ENCODE data around the gene IFI27L1. TPM values are rescaled to one million over a fixed set of nuclear protein-coding genes. Genes with fewer than 3 reads are reported as not detected.

IFI27L1 gene
- total and polyA plus RNA-seq, 2 donors (not counting 1 experiment from before 2014, with no cell fraction given): 14.4 to 20.3 TPM

DNA sequence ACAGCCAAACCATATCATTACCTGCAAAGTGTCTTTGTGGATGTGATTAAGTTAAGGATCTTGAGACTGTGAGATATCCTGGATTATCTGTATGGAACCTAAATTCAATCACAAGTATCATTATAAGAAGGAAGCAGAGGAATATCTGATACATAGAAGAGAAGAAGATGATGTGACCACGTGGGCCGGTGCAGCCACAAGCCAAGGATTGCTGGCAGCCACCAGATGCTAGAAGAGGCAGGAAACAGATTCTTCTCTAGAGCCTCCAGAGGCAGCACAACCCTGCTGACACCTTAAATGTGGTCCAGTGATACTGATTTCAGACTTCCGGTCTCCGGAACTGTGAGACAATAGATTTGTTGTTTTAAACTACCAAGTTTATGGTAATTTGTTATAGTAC is 54.4 kb downstream of the IFI27L1 start:
- Histone ChIP-seq H3K36me3 (ENCODE audit: control insufficient read depth, insufficient read depth, low read length) (no peaks in the 10 kb centered on the region), H3K79me2 (ENCODE audit: control insufficient read depth, insufficient read depth, low read length) (no peaks in the 10 kb centered on the region), H3K27me3 (ENCODE audit: control insufficient read depth, insufficient read depth, low read length) (no peaks in the 10 kb centered on the region), H3K4me3 (replicated peaks in 1 of 4; ENCODE audit: control extremely low read depth in 1 of 4, insufficient read depth in 1 of 4, low read depth in 3 of 4, low read length in 4 of 4) (no peak overlapping the region), H3K27ac (ENCODE audit: insufficient read depth, low read length) (no peak overlapping the region), H3K4me2 (ENCODE audit: extremely low read depth, insufficient read depth, low read length) (no peak overlapping the region), H3K4me1 (ENCODE audit: control insufficient read depth, extremely low read depth, insufficient read depth, low read length) (no peaks in the 10 kb centered on the region), H4K20me1 (ENCODE audit: control insufficient read depth, extremely low read depth, insufficient read depth, low read length) (no peaks in the 10 kb centered on the region), H3K9me3 (ENCODE audit: control insufficient read depth, insufficient read depth, low read depth, low read length) (no peaks in the 10 kb centered on the region), H3K9ac (ENCODE audit: insufficient read depth, low read length) (no peak overlapping the region), H2AFZ (ENCODE audit: low read length) (no peak overlapping the region)
- TF ChIP-seq, protein P1, sequence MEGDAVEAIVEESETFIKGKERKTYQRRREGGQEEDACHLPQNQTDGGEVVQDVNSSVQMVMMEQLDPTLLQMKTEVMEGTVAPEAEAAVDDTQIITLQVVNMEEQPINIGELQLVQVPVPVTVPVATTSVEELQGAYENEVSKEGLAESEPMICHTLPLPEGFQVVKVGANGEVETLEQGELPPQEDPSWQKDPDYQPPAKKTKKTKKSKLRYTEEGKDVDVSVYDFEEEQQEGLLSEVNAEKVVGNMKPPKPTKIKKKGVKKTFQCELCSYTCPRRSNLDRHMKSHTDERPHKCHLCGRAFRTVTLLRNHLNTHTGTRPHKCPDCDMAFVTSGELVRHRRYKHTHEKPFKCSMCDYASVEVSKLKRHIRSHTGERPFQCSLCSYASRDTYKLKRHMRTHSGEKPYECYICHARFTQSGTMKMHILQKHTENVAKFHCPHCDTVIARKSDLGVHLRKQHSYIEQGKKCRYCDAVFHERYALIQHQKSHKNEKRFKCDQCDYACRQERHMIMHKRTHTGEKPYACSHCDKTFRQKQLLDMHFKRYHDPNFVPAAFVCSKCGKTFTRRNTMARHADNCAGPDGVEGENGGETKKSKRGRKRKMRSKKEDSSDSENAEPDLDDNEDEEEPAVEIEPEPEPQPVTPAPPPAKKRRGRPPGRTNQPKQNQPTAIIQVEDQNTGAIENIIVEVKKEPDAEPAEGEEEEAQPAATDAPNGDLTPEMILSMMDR (conservative IDR thresholded peaks at IDR 0.05 in 1 of 2, IDR thresholded peaks at IDR 0.05 in 1 of 2; ENCODE audit: low read depth in 1 of 2, low read length in 2 of 2): no peak
- no peak for TF ChIP-seq EZH2 (IDR thresholded peaks at IDR 0.05; ENCODE audit: low read length, missing control alignments)
- no peak for DNase-seq (ENCODE audit: low read depth in 2 of 2)

DNA sequence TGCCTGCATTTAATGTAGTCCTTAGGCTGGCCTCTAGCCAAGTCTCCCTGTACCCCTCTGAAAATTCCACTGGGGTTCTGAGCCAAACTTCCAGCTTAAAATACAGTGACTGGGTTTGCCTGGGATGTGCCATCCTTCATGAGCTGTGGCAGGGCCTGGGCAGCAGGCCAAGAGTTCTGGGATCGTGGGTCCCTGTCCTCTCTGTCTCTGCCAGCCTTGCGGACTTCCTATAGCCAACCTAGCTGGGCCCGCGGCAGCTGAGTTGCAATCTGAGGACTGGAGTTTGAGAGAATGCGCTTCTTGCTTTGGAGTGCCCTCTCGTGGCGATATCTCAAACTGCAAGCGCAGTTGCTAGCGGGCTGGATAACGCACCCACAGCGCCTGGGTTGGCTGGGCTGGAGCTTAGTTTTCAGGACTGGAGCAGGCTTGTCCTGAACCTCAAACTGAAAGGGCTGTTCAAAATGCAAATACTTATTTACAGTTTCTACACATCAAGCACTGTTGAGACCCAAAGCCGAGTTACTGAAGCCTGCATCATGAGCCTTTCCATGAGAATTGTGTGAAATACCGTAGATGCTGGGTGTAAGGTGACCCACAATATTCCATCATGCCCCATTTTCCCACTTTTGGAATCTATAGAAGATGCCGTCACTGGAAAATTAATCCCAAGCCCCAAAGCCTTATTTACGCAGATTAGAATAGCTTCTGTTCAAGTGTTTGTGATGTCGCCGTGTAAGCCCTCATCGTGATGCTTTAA is 55.6 kb downstream of the IFI27L1 start:
- TF ChIP-seq EZH2 (IDR thresholded peaks at IDR 0.05; ENCODE audit: low read length, missing control alignments): no peak
- TF ChIP-seq, protein P1 (conservative IDR thresholded peaks at IDR 0.05 in 1 of 2, IDR thresholded peaks at IDR 0.05 in 1 of 2; ENCODE audit: low read depth in 1 of 2, low read length in 2 of 2): peak; percentile 98 to 99
- DNase-seq (ENCODE audit: low read depth in 2 of 2): peak; percentile 62 to 82
- H2AFZ ChIP-seq (ENCODE audit: low read length): no peak overlapping the region
- H3K36me3 ChIP-seq (ENCODE audit: control insufficient read depth, insufficient read depth, low read length): no peaks in the 10 kb centered on the region
- H3K27ac ChIP-seq (ENCODE audit: insufficient read depth, low read length): no peak overlapping the region
- H3K9me3 ChIP-seq (ENCODE audit: control insufficient read depth, insufficient read depth, low read depth, low read length): no peaks in the 10 kb centered on the region
- H3K4me1 ChIP-seq (ENCODE audit: control insufficient read depth, extremely low read depth, insufficient read depth, low read length): no peaks in the 10 kb centered on the region
- H3K79me2 ChIP-seq (ENCODE audit: control insufficient read depth, insufficient read depth, low read length): no peaks in the 10 kb centered on the region
- H3K4me3 ChIP-seq (replicated peaks in 1 of 4; ENCODE audit: control extremely low read depth in 1 of 4, insufficient read depth in 1 of 4, low read depth in 3 of 4, low read length in 4 of 4): no peak overlapping the region
- H3K9ac ChIP-seq (ENCODE audit: insufficient read depth, low read length): no peak overlapping the region
- peak overlapping the region; percentile 66 for H3K4me2 ChIP-seq (ENCODE audit: extremely low read depth, insufficient read depth, low read length)
- H3K27me3 ChIP-seq (ENCODE audit: control insufficient read depth, insufficient read depth, low read length): no peaks in the 10 kb centered on the region
- H4K20me1 ChIP-seq (ENCODE audit: control insufficient read depth, extremely low read depth, insufficient read depth, low read length): no peaks in the 10 kb centered on the region

DNA sequence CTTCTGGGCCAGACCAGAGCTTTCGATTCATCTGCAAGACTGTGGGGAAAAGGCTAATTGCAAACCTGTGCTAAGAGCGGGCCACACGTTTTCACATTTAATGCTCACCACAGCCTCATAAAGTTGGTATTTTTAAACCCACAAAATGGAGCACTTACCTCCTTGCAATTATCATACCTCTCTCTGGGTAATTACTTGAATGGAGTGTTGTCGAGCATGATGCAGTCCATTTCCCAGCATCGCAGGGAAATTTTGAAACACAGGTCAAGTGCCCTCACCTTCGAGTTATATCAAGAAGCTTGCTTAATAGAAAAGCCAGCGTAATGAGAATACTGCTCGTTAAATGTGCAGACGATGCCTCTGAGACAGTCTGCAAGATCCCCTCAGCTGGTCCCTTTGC is 57.1 kb downstream of the IFI27L1 start:
- no peaks in the 10 kb centered on the region for H3K4me1 ChIP-seq (ENCODE audit: control insufficient read depth, extremely low read depth, insufficient read depth, low read length)
- H3K9ac ChIP-seq (ENCODE audit: insufficient read depth, low read length): no peak overlapping the region
- H3K9me3 ChIP-seq (ENCODE audit: control insufficient read depth, insufficient read depth, low read depth, low read length): no peaks in the 10 kb centered on the region
- H3K4me2 ChIP-seq (ENCODE audit: extremely low read depth, insufficient read depth, low read length): no peak overlapping the region
- no peaks in the 10 kb centered on the region for H4K20me1 ChIP-seq (ENCODE audit: control insufficient read depth, extremely low read depth, insufficient read depth, low read length)
- no peak overlapping the region for H3K27ac ChIP-seq (ENCODE audit: insufficient read depth, low read length)
- no peak for DNase-seq (ENCODE audit: low read depth in 2 of 2)
- H3K27me3 ChIP-seq (ENCODE audit: control insufficient read depth, insufficient read depth, low read length): no peaks in the 10 kb centered on the region
- H3K36me3 ChIP-seq (ENCODE audit: control insufficient read depth, insufficient read depth, low read length): no peaks in the 10 kb centered on the region
- H3K4me3 ChIP-seq (replicated peaks in 1 of 4; ENCODE audit: control extremely low read depth in 1 of 4, insufficient read depth in 1 of 4, low read depth in 3 of 4, low read length in 4 of 4): no peak overlapping the region
- TF ChIP-seq EZH2 (IDR thresholded peaks at IDR 0.05; ENCODE audit: low read length, missing control alignments): no peak
- TF ChIP-seq, protein P1 (conservative IDR thresholded peaks at IDR 0.05 in 1 of 2, IDR thresholded peaks at IDR 0.05 in 1 of 2; ENCODE audit: low read depth in 1 of 2, low read length in 2 of 2): no peak
- H2AFZ ChIP-seq (ENCODE audit: low read length): no peak overlapping the region
- no peaks in the 10 kb centered on the region for H3K79me2 ChIP-seq (ENCODE audit: control insufficient read depth, insufficient read depth, low read length)

Data from fibroblast of lung (primary cell).